ENCODE measurements around the gene ZFYVE26.

- TF ChIP-seq CTCF (IDR thresholded peaks at IDR 0.05) = no peak
- TF ChIP-seq POLR2A (IDR thresholded peaks at IDR 0.05) = no peak
Measured at GRCh38 chr14:67850066-67850830, 33.9 kb upstream of the ZFYVE26 start.

All from right lobe of liver (tissue), 4 donors.